DOHH2 (cell line): ENCODE data around the gene DACH1.

Source experiments
- H3F3A ChIP-seq: fragments of 200-600 bp; sonication (generic), shearing (Covaris generic); 2 replicates; pipeline ENCODE4 v1.6.0; 2016; ENCODE audit warnings: antibody characterized with exemption, mild to moderate bottlenecking; ENCODE audit not compliant: control insufficient read depth, insufficient read depth
- H3K27ac ChIP-seq: fragments of 200-600 bp; sonication (generic); 2 replicates; pipeline ENCODE4 v1.5.1; 2014; ENCODE audit warnings: low read depth, mild to moderate bottlenecking, low read length, moderate library complexity
- H3K27me3 ChIP-seq: fragments of 200-600 bp; sonication (generic); 2 replicates; pipeline ENCODE4 v1.6.1; 2014; ENCODE audit warnings: mild to moderate bottlenecking, low read length, mixed read lengths; ENCODE audit not compliant: control insufficient read depth
- H3K36me3 ChIP-seq: fragments of 200-600 bp; sonication (generic); 2 replicates; pipeline ENCODE4 v1.6.1; 2014; ENCODE audit warnings: mild to moderate bottlenecking, low read length, moderate library complexity, mixed read lengths; ENCODE audit not compliant: control insufficient read depth
- H3K4me1 ChIP-seq: fragments of 200-600 bp; sonication (generic); 2 replicates; pipeline ENCODE4 v1.6.1; 2014; ENCODE audit warnings: mild to moderate bottlenecking, low read length, mixed read lengths; ENCODE audit not compliant: control insufficient read depth
- H3K4me2 ChIP-seq: fragments of 200-600 bp; sonication (generic); 2 replicates; pipeline ENCODE4 v1.6.0; 2014; ENCODE audit warnings: mild to moderate bottlenecking, low read length, moderate library complexity
- H3K4me3 ChIP-seq: fragments of 200-600 bp; sonication (generic); 2 replicates; pipeline ENCODE4 v1.5.1; 2014; ENCODE audit warnings: mild to moderate bottlenecking, low read length, mixed read lengths
- H3K79me2 ChIP-seq: fragments of 200-600 bp; sonication (generic); 2 replicates; pipeline ENCODE4 v1.6.1; 2014; ENCODE audit warnings: mild to moderate bottlenecking, low read length, mixed read lengths; ENCODE audit not compliant: control insufficient read depth
- H3K9me2 ChIP-seq: fragments of 200-600 bp; sonication (generic); replicated peaks from 2 replicates; pipeline ENCODE4 v1.6.1; 2014; ENCODE audit warnings: mild to moderate bottlenecking, low read length, mixed read lengths; ENCODE audit not compliant: control insufficient read depth
- H3K9me3 ChIP-seq: fragments of 200-600 bp; sonication (generic); 2 replicates; pipeline ENCODE4 v1.6.1; 2014; ENCODE audit warnings: antibody characterized with exemption, low read length, mixed read lengths; ENCODE audit not compliant: control insufficient read depth, insufficient read depth
- H4K20me1 ChIP-seq: fragments of 200-600 bp; sonication (generic); 2 replicates; pipeline ENCODE4 v1.6.0; 2014; ENCODE audit warnings: low read depth, mild to moderate bottlenecking, antibody characterized with exemption, low read length, moderate library complexity; ENCODE audit not compliant: control insufficient read depth, insufficient read depth
- EZH2phosphoT487 ChIP-seq: fragments of 200-600 bp; sonication (generic); IDR thresholded peaks from 2 replicates; pipeline ENCODE4 v1.6.1; 2017; ENCODE audit warnings: borderline replicate concordance, mild to moderate bottlenecking, antibody characterized with exemption, low read length, moderate library complexity, mixed read lengths
- TF ChIP-seq, protein P1 (sequence below): fragments of 200-600 bp; sonication (generic); IDR thresholded peaks from one replicate; pipeline ENCODE4 v1.5.1; 2014; ENCODE audit warnings: antibody characterized with exemption, mild to moderate bottlenecking, low read depth, low read length; ENCODE audit not compliant: poor library complexity, severe bottlenecking

DACH1 gene

DNA sequence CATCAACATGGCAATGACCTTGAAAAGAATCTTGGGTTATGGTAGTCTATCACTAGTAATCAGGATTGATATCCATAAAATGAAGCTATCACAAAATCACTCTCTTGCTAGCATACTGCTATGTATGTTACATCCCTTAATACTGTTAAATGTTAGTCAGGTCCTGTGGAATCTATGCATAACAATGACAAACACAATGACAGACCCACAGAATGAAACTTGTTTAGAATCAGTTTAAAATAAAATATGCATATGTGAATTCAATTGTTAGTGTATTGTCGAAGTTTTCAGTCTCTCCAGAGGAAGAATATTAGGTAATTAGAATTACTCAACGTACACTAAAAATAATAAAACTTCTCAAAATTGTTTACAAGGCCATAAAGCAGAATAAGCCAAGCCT is 137.6 kb downstream of the DACH1 start:
- Histone ChIP-seq H3K9me3 (no peaks in the 10 kb centered on the region), H3K4me1 (no peaks in the 10 kb centered on the region), H3K4me3 (no peak overlapping the region), H3K27me3 (no peaks in the 10 kb centered on the region), H3K9me2 (no peaks in the 10 kb centered on the region), H4K20me1 (no peaks in the 10 kb centered on the region), H3K4me2 (no peak overlapping the region), H3K36me3 (no peaks in the 10 kb centered on the region), H3K27ac (no peak overlapping the region), H3F3A (no peaks in the 10 kb centered on the region), H3K79me2 (no peaks in the 10 kb centered on the region)
- no peak for TF ChIP-seq EZH2phosphoT487
- TF ChIP-seq, protein P1, sequence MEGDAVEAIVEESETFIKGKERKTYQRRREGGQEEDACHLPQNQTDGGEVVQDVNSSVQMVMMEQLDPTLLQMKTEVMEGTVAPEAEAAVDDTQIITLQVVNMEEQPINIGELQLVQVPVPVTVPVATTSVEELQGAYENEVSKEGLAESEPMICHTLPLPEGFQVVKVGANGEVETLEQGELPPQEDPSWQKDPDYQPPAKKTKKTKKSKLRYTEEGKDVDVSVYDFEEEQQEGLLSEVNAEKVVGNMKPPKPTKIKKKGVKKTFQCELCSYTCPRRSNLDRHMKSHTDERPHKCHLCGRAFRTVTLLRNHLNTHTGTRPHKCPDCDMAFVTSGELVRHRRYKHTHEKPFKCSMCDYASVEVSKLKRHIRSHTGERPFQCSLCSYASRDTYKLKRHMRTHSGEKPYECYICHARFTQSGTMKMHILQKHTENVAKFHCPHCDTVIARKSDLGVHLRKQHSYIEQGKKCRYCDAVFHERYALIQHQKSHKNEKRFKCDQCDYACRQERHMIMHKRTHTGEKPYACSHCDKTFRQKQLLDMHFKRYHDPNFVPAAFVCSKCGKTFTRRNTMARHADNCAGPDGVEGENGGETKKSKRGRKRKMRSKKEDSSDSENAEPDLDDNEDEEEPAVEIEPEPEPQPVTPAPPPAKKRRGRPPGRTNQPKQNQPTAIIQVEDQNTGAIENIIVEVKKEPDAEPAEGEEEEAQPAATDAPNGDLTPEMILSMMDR, result no peak

DNA sequence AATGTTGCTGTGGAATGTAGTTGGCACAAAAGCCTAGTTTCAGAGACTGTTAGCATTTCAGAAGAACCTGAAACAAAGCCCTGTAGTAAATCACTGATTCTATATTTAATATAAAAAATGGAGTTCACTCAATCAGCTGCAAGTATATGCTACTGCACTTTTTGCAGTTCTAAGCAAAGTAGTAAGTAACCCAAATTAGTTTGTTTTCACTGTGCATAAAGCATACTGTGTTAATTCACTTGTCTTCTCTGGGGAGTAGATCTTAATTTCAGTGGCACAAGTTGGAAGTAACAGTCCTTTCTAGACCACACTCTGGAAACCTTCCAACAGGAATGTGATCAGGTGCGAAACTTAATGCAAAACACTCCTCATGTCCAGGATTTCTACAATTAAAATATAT is 139.3 kb downstream of the DACH1 start:
- no peaks in the 10 kb centered on the region for H3K36me3 ChIP-seq
- H3K9me3 ChIP-seq, result no peaks in the 10 kb centered on the region
- no peaks in the 10 kb centered on the region for H3K9me2 ChIP-seq
- H3F3A ChIP-seq, result no peaks in the 10 kb centered on the region
- TF ChIP-seq, protein P1, result no peak
- no peak for TF ChIP-seq EZH2phosphoT487
- no peaks in the 10 kb centered on the region for H4K20me1 ChIP-seq
- no peaks in the 10 kb centered on the region for H3K27me3 ChIP-seq
- no peaks in the 10 kb centered on the region for H3K79me2 ChIP-seq
- no peak overlapping the region for H3K4me3 ChIP-seq
- no peak overlapping the region for H3K27ac ChIP-seq
- no peaks in the 10 kb centered on the region for H3K4me1 ChIP-seq
- no peak overlapping the region for H3K4me2 ChIP-seq

DNA sequence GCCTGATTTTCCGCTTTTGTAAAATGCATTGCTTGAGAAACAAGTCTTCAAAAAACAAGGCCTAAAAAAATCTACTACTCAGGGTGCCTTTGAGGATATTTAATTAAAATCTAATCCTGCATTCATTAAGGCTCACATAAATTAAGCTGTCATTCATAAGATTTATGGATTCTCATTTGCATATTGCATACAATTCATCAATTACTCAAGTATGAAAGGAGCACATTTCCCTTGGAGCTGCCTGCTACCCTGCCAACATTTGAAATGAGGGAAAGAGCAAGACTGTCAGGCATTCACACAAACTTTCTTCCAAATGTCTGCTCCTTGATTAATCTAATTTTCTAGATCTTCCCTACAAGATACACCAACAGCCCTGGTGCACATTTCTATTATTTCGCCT is 140.0 kb downstream of the DACH1 start:
- Histone ChIP-seq H3K36me3 (no peaks in the 10 kb centered on the region), H3K4me2 (no peak overlapping the region), H3K4me3 (no peak overlapping the region), H3K27ac (no peak overlapping the region), H3F3A (no peaks in the 10 kb centered on the region), H3K9me3 (no peaks in the 10 kb centered on the region), H4K20me1 (no peaks in the 10 kb centered on the region), H3K9me2 (no peaks in the 10 kb centered on the region), H3K27me3 (no peaks in the 10 kb centered on the region), H3K4me1 (no peaks in the 10 kb centered on the region), H3K79me2 (no peaks in the 10 kb centered on the region)
- TF ChIP-seq, protein P1, result no peak
- no peak for TF ChIP-seq EZH2phosphoT487

DNA sequence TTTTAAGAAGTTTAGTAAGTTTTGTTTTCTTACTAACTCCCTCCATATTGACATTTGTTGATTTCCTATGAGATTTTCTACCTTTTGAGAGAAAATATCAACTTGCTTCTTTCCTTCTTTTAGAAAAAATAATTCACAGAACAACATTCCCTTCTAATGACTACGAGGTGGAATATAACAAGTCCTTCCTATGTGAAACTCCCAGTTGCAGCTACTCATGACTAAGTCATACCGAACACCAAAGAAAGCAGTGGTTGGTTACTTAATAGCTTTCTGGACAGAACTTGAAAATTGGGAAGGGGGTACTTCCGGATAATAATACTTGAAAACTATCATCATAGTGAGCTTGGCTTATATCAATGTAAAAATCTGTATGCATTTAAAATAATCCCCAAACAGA is 144.8 kb downstream of the DACH1 start:
- no peak overlapping the region for H3K4me3 ChIP-seq
- H4K20me1 ChIP-seq, result no peaks in the 10 kb centered on the region
- no peaks in the 10 kb centered on the region for H3K9me2 ChIP-seq
- H3F3A ChIP-seq, result no peaks in the 10 kb centered on the region
- no peak overlapping the region for H3K4me2 ChIP-seq
- no peaks in the 10 kb centered on the region for H3K9me3 ChIP-seq
- no peaks in the 10 kb centered on the region for H3K27me3 ChIP-seq
- H3K27ac ChIP-seq, result no peak overlapping the region
- H3K4me1 ChIP-seq, result no peaks in the 10 kb centered on the region
- TF ChIP-seq, protein P1, result no peak
- no peak for TF ChIP-seq EZH2phosphoT487
- H3K36me3 ChIP-seq, result no peaks in the 10 kb centered on the region
- H3K79me2 ChIP-seq, result no peaks in the 10 kb centered on the region
